Peyer's patch (tissue), 4 donors: ENCODE data around the gene HOXA11.
A peak's percentile ranks its signal among the peaks of the same experiment; 100 is the strongest.

Experiments
- CTCF ChIP-seq, 6 experiments: fragments of 450-650 bp in 4 of 6; fragments of 200-600 bp in 2 of 6; sonication (generic) in 1 of 6; IDR thresholded peaks; one replicate each; pipeline ENCODE4 v1.5.1; 2017 to 2019; ENCODE audit warnings: antibody characterized with exemption in 6 of 6, mild to moderate bottlenecking in 3 of 6, moderate library complexity in 1 of 6
- POLR2A ChIP-seq, 2 donors: fragments of 450-650 bp; IDR thresholded peaks; one replicate each; pipeline ENCODE4 v1.5.1; 2017; ENCODE audit warnings: antibody characterized with exemption in 2 of 2, mild to moderate bottlenecking in 2 of 2, moderate library complexity in 2 of 2

DNA sequence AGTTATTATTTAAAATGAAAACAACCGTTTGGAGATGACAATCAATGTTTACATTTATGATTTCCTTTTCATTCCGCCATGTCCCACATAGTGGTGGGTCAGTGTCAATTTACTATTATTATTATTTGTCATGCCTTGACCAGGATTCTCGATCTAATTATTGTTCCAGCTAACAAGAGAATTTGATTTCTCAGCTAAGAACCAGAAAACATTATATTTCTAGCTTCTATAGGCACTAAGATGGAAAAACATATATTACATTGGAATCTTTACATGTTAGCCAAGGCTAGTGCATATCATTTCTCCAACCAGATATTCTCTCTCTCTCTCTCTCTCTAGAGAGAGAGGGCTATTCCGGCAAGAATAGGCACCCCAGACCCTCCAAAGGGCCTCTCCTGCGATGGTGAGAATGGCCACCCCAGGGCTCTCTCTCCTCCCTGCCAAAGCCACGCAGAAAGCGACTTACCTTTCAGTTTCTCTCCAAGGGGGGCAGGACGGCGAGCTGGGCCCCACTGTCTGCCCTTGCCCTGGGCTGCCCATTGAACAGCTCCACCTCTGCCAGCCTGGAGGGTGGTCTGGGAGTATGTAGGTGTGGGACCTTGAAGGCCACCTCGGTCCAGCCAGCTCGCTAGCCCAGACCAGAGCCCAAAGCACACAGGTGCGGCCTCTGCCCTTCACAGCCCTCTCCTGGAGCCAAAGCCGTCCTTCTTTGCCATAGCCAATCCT is 35.0 kb downstream of the HOXA11 start:
- no peak for TF ChIP-seq POLR2A (IDR thresholded peaks at IDR 0.05)
- TF ChIP-seq CTCF (IDR thresholded peaks at IDR 0.05), result peak in 1 of 6 experiments; percentile 24
